ENCODE measurements around the gene TRMT1.
A peak's percentile ranks its signal among the peaks of the same experiment; 100 is the strongest.

TRMT1 gene

DNA sequence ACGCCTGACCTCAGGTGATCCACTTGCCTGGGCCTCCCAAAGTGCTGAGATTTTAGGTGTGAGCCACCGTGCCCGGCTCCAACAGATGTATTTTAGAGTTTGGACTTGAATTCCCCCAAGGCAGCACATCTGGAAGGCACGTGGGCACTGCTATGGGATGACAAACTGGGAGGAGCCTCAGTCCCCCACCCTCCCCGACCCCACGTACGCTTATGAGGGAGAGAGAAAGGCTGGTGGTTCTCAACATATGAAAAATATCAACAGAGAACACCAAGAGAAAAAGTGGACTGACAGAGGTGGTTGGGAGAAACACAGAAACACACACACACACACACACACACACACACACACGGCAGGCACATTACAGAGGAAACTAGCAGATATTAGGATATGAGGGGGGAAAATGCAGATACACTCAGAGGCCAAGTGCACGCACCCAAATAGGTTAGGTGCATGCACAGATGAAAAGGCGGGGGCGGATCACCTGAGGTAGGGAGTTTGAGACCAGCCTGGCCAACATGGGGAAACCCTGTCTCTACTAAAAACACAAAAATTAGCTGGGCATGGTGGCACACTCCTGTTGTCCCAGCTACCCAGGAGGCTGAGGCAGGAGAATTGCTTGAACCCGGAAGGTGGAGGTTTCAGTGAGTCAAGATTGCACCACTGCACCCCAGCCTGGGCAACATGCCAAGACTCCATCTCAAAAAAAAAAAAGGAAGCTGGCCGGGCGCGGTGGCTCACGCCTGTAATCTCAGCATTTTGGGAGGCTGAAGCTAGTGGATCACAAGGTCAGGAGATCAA lies 30.4 kb upstream of the TRMT1 start:
- Histone ChIP-seq H3K4me1 (ENCODE audit: control insufficient read depth, insufficient read depth, low read depth, low read length) (peaks cover 11% of the 10 kb centered on the region), H3K4me2 (ENCODE audit: low read length, poor library complexity, severe bottlenecking) (no peak overlapping the region), H3K4ac (ENCODE audit: low read depth in 1 of 2, low read length in 2 of 2) (no peak overlapping the region), H2BK15ac (ENCODE audit: low read depth, poor library complexity, severe bottlenecking) (no peak overlapping the region), H2AK5ac (ENCODE audit: low read length, severe bottlenecking) (no peak overlapping the region), H3K4me3 (ENCODE audit: insufficient read depth in 1 of 2, low read depth in 1 of 2, low read length in 2 of 2) (no peak overlapping the region), H3K27ac (ENCODE audit: low read length, poor library complexity, severe bottlenecking) (no peak overlapping the region), H2AFZ (ENCODE audit: low read depth, low read length) (no peak overlapping the region), H3K27me3 (ENCODE audit: control insufficient read depth in 1 of 2, insufficient read depth in 1 of 2, low read length in 2 of 2) (no peaks in the 10 kb centered on the region), H3K9ac (ENCODE audit: low read length) (no peak overlapping the region), H3K9me3 (ENCODE audit: control insufficient read depth, low read length) (no peaks in the 10 kb centered on the region), H2BK120ac (ENCODE audit: low read depth, low read length) (no peak overlapping the region), H3K14ac (ENCODE audit: low read length in 2 of 2) (no peak overlapping the region), H2BK5ac (ENCODE audit: low read depth, low read length, poor library complexity, severe bottlenecking) (no peak overlapping the region), H4K8ac (ENCODE audit: low read length) (no peak overlapping the region), H2BK12ac (ENCODE audit: low read length in 2 of 2) (no peak overlapping the region), H3K79me1 (replicated peaks; ENCODE audit: low read length, poor library complexity, severe bottlenecking) (peaks cover 24% of the 10 kb centered on the region), H3K36me3 (ENCODE audit: control insufficient read depth in 1 of 2, insufficient read depth in 2 of 2, low read depth in 1 of 2, low read length in 2 of 2) (peaks cover 18 to 25% of the 10 kb centered on the region in 2 experiments), H3K23ac (ENCODE audit: low read length in 2 of 2) (no peak overlapping the region), H3K18ac (ENCODE audit: low read depth in 1 of 2, low read length in 2 of 2) (no peak overlapping the region), H4K91ac (ENCODE audit: low read length) (no peak overlapping the region)
- WGBS: 82% methylated on average over 12 of the region's 16 CpGs
- DNase-seq: no peak

DNA sequence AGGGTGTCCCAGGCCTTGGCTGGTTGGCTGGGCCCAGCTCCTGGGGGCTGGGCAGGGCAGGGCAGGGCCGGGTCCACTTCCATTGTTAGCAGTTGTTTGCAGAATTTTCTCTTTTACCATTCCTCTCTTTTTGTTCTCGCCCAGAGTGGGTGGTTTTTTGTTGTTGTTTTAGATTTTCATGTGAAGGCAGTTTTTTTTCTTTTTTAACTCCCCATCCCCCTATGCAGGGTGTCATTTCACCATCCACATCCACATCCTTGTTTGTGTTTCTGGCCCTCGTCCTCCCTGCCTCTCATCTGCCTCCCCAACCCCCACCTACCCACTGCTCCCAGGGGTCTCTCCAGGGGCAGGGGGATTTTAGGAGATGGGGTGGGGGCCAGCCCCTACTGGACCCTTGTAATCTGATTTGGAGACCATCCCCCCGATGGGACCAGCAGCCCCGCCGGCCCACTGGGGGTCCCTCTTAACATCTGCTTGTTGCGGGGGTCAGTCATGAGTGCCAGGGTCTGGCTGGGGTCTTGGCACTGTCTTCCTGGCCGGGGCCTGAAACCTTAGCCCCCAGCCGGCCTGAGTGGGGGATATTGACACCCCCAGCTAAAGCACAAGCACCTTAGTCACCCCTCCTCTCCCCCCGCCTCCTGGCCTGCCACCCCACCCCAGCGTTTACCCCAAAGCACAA lies 23.2 kb upstream of the TRMT1 start:
- H3K27me3 ChIP-seq (ENCODE audit: control insufficient read depth in 1 of 2, insufficient read depth in 1 of 2, low read length in 2 of 2): no peaks in the 10 kb centered on the region
- H3K4ac ChIP-seq (ENCODE audit: low read depth in 1 of 2, low read length in 2 of 2): no peak overlapping the region
- DNase-seq: no peak
- H3K4me1 ChIP-seq (ENCODE audit: control insufficient read depth, insufficient read depth, low read depth, low read length): peaks cover 5% of the 10 kb centered on the region
- no peak overlapping the region for H3K23ac ChIP-seq (ENCODE audit: low read length in 2 of 2)
- no peak overlapping the region for H3K27ac ChIP-seq (ENCODE audit: low read length, poor library complexity, severe bottlenecking)
- no peak overlapping the region for H2BK12ac ChIP-seq (ENCODE audit: low read length in 2 of 2)
- H3K9me3 ChIP-seq (ENCODE audit: control insufficient read depth, low read length): no peaks in the 10 kb centered on the region
- no peak overlapping the region for H3K18ac ChIP-seq (ENCODE audit: low read depth in 1 of 2, low read length in 2 of 2)
- no peak overlapping the region for H2BK15ac ChIP-seq (ENCODE audit: low read depth, poor library complexity, severe bottlenecking)
- H3K9ac ChIP-seq (ENCODE audit: low read length): no peak overlapping the region
- no peak overlapping the region for H2AK5ac ChIP-seq (ENCODE audit: low read length, severe bottlenecking)
- no peak overlapping the region for H4K8ac ChIP-seq (ENCODE audit: low read length)
- H2AFZ ChIP-seq (ENCODE audit: low read depth, low read length): no peak overlapping the region
- H3K79me1 ChIP-seq (replicated peaks; ENCODE audit: low read length, poor library complexity, severe bottlenecking): peaks cover 45% of the 10 kb centered on the region
- H3K36me3 ChIP-seq (ENCODE audit: control insufficient read depth in 1 of 2, insufficient read depth in 2 of 2, low read depth in 1 of 2, low read length in 2 of 2): peaks cover 57 to 74% of the 10 kb centered on the region in 2 experiments
- H3K4me3 ChIP-seq (ENCODE audit: insufficient read depth in 1 of 2, low read depth in 1 of 2, low read length in 2 of 2): no peak overlapping the region
- H3K4me2 ChIP-seq (ENCODE audit: low read length, poor library complexity, severe bottlenecking): no peak overlapping the region
- no peak overlapping the region for H3K14ac ChIP-seq (ENCODE audit: low read length in 2 of 2)
- H2BK5ac ChIP-seq (ENCODE audit: low read depth, low read length, poor library complexity, severe bottlenecking): no peak overlapping the region
- H2BK120ac ChIP-seq (ENCODE audit: low read depth, low read length): no peak overlapping the region
- H4K91ac ChIP-seq (ENCODE audit: low read length): no peak overlapping the region
- WGBS: 87% methylated on average over 7 of the region's 11 CpGs

DNA sequence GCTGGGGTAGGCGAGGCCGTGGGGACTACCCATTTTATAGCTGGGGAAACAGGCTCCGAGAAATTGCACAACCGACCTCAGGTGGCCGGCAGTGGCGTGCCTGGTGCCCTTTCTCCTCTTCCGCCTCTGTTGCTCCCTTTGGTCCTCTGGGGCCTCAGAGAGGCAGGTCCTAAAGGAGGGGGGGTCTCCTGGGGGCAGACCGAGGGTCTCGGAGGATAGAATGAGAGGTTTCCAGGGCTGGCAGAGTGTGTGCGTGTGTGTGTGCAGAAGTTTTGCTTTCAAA lies 22.3 kb upstream of the TRMT1 start:
- peaks cover 41% of the 10 kb centered on the region for H3K79me1 ChIP-seq (replicated peaks; ENCODE audit: low read length, poor library complexity, severe bottlenecking)
- no peak overlapping the region for H3K4me3 ChIP-seq (ENCODE audit: insufficient read depth in 1 of 2, low read depth in 1 of 2, low read length in 2 of 2)
- H3K4ac ChIP-seq (ENCODE audit: low read depth in 1 of 2, low read length in 2 of 2): no peak overlapping the region
- no peaks in the 10 kb centered on the region for H3K27me3 ChIP-seq (ENCODE audit: control insufficient read depth in 1 of 2, insufficient read depth in 1 of 2, low read length in 2 of 2)
- H2BK5ac ChIP-seq (ENCODE audit: low read depth, low read length, poor library complexity, severe bottlenecking): no peak overlapping the region
- no peak overlapping the region for H3K14ac ChIP-seq (ENCODE audit: low read length in 2 of 2)
- no peak for DNase-seq
- H2BK15ac ChIP-seq (ENCODE audit: low read depth, poor library complexity, severe bottlenecking): no peak overlapping the region
- no peak overlapping the region for H3K9ac ChIP-seq (ENCODE audit: low read length)
- H3K4me1 ChIP-seq (ENCODE audit: control insufficient read depth, insufficient read depth, low read depth, low read length): peaks cover 5% of the 10 kb centered on the region
- peaks cover 51 to 72% of the 10 kb centered on the region in 2 experiments for H3K36me3 ChIP-seq (ENCODE audit: control insufficient read depth in 1 of 2, insufficient read depth in 2 of 2, low read depth in 1 of 2, low read length in 2 of 2)
- H2AFZ ChIP-seq (ENCODE audit: low read depth, low read length): no peak overlapping the region
- no peaks in the 10 kb centered on the region for H3K9me3 ChIP-seq (ENCODE audit: control insufficient read depth, low read length)
- no peak overlapping the region for H2BK12ac ChIP-seq (ENCODE audit: low read length in 2 of 2)
- H3K18ac ChIP-seq (ENCODE audit: low read depth in 1 of 2, low read length in 2 of 2): no peak overlapping the region
- H2BK120ac ChIP-seq (ENCODE audit: low read depth, low read length): no peak overlapping the region
- no peak overlapping the region for H4K8ac ChIP-seq (ENCODE audit: low read length)
- no peak overlapping the region for H3K23ac ChIP-seq (ENCODE audit: low read length in 2 of 2)
- H4K91ac ChIP-seq (ENCODE audit: low read length): peak overlapping the region; percentile 12
- 95% methylated on average over 8 of the region's 10 CpGs for whole genome bisulfite sequencing
- H3K4me2 ChIP-seq (ENCODE audit: low read length, poor library complexity, severe bottlenecking): no peak overlapping the region
- no peak overlapping the region for H3K27ac ChIP-seq (ENCODE audit: low read length, poor library complexity, severe bottlenecking)
- no peak overlapping the region for H2AK5ac ChIP-seq (ENCODE audit: low read length, severe bottlenecking)

DNA sequence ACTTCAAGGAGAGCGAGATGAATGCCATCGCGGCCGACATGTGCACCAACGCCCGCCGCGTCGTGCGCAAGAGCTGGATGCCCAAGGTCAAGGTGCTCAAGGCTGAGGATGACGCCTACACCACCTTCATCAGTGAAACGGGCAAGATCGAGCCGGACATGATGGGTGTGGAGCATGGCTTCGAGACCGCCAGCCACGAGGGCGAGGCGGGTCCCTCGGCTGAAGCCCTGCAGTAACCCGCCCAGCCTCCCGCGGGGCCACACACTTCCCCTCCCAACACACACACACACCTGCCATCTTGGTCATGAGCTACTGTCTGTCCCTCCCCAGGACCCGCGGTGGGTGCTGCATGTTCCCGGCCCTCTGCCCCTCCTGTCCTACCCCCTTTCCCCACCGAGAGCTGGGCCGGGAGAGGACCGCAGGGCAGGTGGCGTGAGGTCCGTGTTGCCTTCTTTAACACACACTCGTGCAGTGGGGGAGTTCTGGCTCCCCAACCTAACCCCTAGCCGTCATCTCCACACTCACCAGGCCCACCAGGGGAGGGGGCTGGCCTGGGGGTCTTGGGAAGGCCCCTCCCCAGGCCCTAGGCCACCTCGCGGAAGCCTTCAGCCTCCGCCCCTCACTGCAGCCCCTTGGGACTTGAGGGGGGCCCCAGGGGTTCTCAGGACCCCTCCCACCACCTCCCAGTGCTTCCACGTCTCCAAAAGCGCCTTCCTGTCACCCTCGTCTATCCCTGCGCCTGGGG lies 21.8 kb upstream of the TRMT1 start:
- no peak overlapping the region for H3K23ac ChIP-seq (ENCODE audit: low read length in 2 of 2)
- no peak overlapping the region for H2BK12ac ChIP-seq (ENCODE audit: low read length in 2 of 2)
- no peaks in the 10 kb centered on the region for H3K27me3 ChIP-seq (ENCODE audit: control insufficient read depth in 1 of 2, insufficient read depth in 1 of 2, low read length in 2 of 2)
- H3K9me3 ChIP-seq (ENCODE audit: control insufficient read depth, low read length): no peaks in the 10 kb centered on the region
- H4K91ac ChIP-seq (ENCODE audit: low read length): peak overlapping the region; percentile 19
- WGBS: 96% methylated on average over 40 of the region's 40 CpGs
- H3K4me2 ChIP-seq (ENCODE audit: low read length, poor library complexity, severe bottlenecking): no peak overlapping the region
- H3K4me1 ChIP-seq (ENCODE audit: control insufficient read depth, insufficient read depth, low read depth, low read length): peaks cover 5% of the 10 kb centered on the region
- H3K4ac ChIP-seq (ENCODE audit: low read depth in 1 of 2, low read length in 2 of 2): no peak overlapping the region
- H3K14ac ChIP-seq (ENCODE audit: low read length in 2 of 2): no peak overlapping the region
- peaks cover 40% of the 10 kb centered on the region for H3K79me1 ChIP-seq (replicated peaks; ENCODE audit: low read length, poor library complexity, severe bottlenecking)
- no peak overlapping the region for H2BK5ac ChIP-seq (ENCODE audit: low read depth, low read length, poor library complexity, severe bottlenecking)
- H2BK120ac ChIP-seq (ENCODE audit: low read depth, low read length): no peak overlapping the region
- no peak overlapping the region for H3K4me3 ChIP-seq (ENCODE audit: insufficient read depth in 1 of 2, low read depth in 1 of 2, low read length in 2 of 2)
- H2AFZ ChIP-seq (ENCODE audit: low read depth, low read length): no peak overlapping the region
- DNase-seq: no peak
- no peak overlapping the region for H3K9ac ChIP-seq (ENCODE audit: low read length)
- peaks cover 49 to 70% of the 10 kb centered on the region in 2 experiments for H3K36me3 ChIP-seq (ENCODE audit: control insufficient read depth in 1 of 2, insufficient read depth in 2 of 2, low read depth in 1 of 2, low read length in 2 of 2)
- no peak overlapping the region for H4K8ac ChIP-seq (ENCODE audit: low read length)
- H3K18ac ChIP-seq (ENCODE audit: low read depth in 1 of 2, low read length in 2 of 2): no peak overlapping the region
- H2BK15ac ChIP-seq (ENCODE audit: low read depth, poor library complexity, severe bottlenecking): no peak overlapping the region
- H3K27ac ChIP-seq (ENCODE audit: low read length, poor library complexity, severe bottlenecking): no peak overlapping the region
- H2AK5ac ChIP-seq (ENCODE audit: low read length, severe bottlenecking): no peak overlapping the region
